HG02759 (cell line): Measurements from ENCODE around the gene CCDC141.

ENCODE experiments used
- ATAC-seq: cut with Tn5 transposase; IDR thresholded peaks from one replicate; pipeline ENCODE4 v1.9.1; 2021; ENCODE audit warnings: mild to moderate bottlenecking, moderate library complexity; ENCODE audit not compliant: unreplicated experiment

Gene CCDC141

DNA sequence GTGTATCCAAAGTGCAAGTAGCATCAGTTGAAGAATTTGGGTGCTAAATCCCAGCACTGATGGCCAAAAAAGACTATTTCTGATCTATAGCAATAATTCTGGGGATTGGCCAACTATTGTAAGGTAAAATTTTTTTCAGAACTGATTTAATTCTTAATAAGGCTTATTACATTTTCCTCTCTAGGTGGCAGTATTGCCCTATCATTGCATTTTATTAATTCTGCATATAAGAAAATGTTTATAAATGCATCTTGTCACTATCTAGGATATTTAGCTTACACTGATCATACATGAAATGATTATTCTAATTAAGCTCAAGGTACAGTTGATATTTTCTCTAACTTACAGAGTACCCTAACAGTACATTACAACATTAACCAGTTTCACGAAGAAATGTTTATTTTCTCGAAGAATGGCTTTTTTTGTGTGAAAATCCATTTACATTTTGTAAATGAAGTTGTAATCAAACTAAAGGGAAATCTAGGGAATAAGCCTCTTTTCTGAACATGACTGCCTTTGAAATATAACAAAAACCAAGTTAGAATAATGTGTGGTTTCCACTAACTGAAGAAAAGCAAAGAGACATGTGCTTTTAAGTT lies 253.8 kb downstream of the CCDC141 start:
- no peak for ATAC-seq

DNA sequence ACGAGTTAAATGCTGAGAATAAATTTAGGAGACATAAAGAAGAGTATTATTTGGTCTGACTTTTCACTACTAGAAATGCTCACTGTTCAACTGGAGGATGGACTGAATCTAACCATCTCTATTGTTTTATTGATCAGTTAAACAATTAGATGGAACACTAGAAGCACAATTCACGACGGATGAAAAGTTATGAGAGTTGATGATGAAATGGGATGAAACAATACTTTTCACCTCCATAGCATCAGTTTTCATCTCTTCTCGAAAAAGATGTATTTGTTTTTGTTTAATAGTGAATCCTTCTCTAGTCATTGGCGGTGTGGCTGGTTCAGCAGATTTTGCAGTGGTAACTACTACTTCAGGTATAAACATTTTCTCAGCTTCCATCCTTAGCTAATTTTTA lies 262.0 kb downstream of the CCDC141 start:
- no peak for ATAC-seq

DNA sequence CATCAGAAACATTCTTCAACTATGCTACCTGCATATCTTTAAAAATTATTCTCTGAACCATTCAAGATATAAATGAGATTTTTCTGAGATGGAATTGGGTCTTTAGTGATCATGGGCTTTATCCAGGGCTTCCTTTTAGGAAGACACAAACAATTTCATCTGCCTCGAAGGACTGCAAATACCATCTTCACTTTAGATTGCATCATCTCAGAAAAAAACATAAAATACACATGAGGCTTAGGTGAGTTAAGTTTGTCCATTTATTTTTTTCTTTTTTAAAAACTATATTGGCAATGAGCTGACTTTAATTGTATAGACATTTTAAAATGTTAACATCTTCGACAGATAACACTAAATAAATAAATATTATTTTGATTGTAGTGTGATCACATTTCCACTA lies 262.8 kb downstream of the CCDC141 start:
- no peak for ATAC-seq

DNA sequence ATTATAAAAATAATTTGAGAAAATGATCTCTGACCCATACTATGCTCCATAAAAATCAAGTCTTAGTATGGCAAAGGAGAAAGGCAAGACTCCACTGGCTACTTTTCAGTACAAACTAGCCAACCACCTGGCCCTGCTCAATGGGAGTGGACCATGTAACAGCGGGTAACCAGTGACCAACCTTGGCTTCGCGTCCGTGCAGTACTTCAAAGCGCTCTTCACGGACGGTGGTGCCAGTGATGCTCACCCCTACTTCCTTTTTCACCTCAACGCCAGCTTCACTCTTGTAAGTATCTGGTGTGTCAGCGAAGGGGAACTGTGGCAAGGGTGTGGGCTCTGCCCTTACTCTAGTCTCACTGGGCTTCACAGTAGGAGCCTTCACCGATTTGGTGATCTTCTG lies 266.0 kb downstream of the CCDC141 start:
- no peak for ATAC-seq

GRCh38 chr2:178782236-178782635 lies 267.7 kb downstream of the CCDC141 start:
- ATAC-seq = no peak
